Mesendoderm (in vitro differentiated cells): ENCODE data around the gene SOX5.
A peak's percentile ranks its signal among the peaks of the same experiment; 100 is the strongest.

ENCODE experiments used
- DNase-seq: peaks from one replicate; pipeline ENCODE4 v3.0.0; 2013
- H2AK5ac ChIP-seq: 2 replicates; pipeline ENCODE4 v1.6.1; 2013; ENCODE audit warnings: low read length, inconsistent platforms
- H2BK120ac ChIP-seq: 2 replicates; pipeline ENCODE4 v1.6.1; 2013; ENCODE audit warnings: low read depth, mild to moderate bottlenecking, low read length, moderate library complexity, mixed read lengths
- H2BK15ac ChIP-seq: replicated peaks from 2 replicates; pipeline ENCODE4 v1.6.1; 2013; ENCODE audit warnings: low read depth, mild to moderate bottlenecking, moderate library complexity
- H2BK5ac ChIP-seq: 2 replicates; pipeline ENCODE4 v1.6.1; 2013; ENCODE audit warnings: low read length, inconsistent platforms
- H3K18ac ChIP-seq: 2 replicates; pipeline ENCODE4 v1.6.1; 2013; ENCODE audit warnings: mild to moderate bottlenecking, low read length, mixed read lengths
- H3K23ac ChIP-seq: one replicate; pipeline ENCODE4 v1.6.1; 2013; ENCODE audit warnings: low read length
- H3K27ac ChIP-seq: 2 replicates; pipeline ENCODE4 v1.5.1; 2013; ENCODE audit warnings: low read depth, mild to moderate bottlenecking, inconsistent platforms, low read length, moderate library complexity
- H3K27me3 ChIP-seq: 2 replicates; pipeline ENCODE4 v1.6.1; 2013; ENCODE audit warnings: low read length, control low read depth, mild to moderate bottlenecking, inconsistent platforms; ENCODE audit not compliant: insufficient read depth, poor library complexity
- H3K36me3 ChIP-seq: 2 replicates; pipeline ENCODE4 v1.6.1; 2013; ENCODE audit warnings: low read length, inconsistent platforms; ENCODE audit not compliant: control insufficient read depth, insufficient read depth
- H3K4ac ChIP-seq: one replicate; pipeline ENCODE4 v1.6.1; 2013; ENCODE audit warnings: low read depth, mild to moderate bottlenecking, low read length, moderate library complexity
- H3K4me1 ChIP-seq: 2 replicates; pipeline ENCODE4 v1.6.1; 2013; ENCODE audit warnings: low read depth, low read length, inconsistent platforms; ENCODE audit not compliant: control insufficient read depth
- H3K4me2 ChIP-seq: 2 replicates; pipeline ENCODE4 v1.6.1; 2013; ENCODE audit warnings: low read length
- H3K4me3 ChIP-seq: 2 replicates; pipeline ENCODE4 v1.5.1; 2013; ENCODE audit warnings: mild to moderate bottlenecking, low read length
- H3K56ac ChIP-seq: one replicate; pipeline ENCODE4 v1.6.1; 2013; ENCODE audit warnings: low read length
- H3K79me1 ChIP-seq: 2 replicates; pipeline ENCODE4 v1.6.1; 2013; ENCODE audit warnings: low read length, inconsistent platforms
- H3K79me2 ChIP-seq: 2 replicates; pipeline ENCODE4 v1.6.1; 2013; ENCODE audit warnings: mild to moderate bottlenecking, low read length; ENCODE audit not compliant: control insufficient read depth, insufficient read depth
- H3K9ac ChIP-seq: 2 replicates; pipeline ENCODE4 v1.6.1; 2013; ENCODE audit warnings: low read length, inconsistent platforms
- H4K5ac ChIP-seq: one replicate; pipeline ENCODE4 v1.6.1; 2013; ENCODE audit warnings: low read length
- H4K8ac ChIP-seq: one replicate; pipeline ENCODE4 v1.6.1; 2013; ENCODE audit warnings: low read depth, mild to moderate bottlenecking, control low read depth, low read length, moderate library complexity
- WGBS: extraction: QIAGEN DNeasy Blood & Tissue Kit; methylation state at CpG from one replicate; pipeline ENCODE4 v1.1.7; 2013; ENCODE audit warnings: low lambda C conversion rate, missing lambda C conversion rate; ENCODE audit not compliant: insufficient coverage; ENCODE audit errors: extremely low coverage; 5-methylcytosine and 5-hydroxymethylcytosine counted together

The SOX5 gene

DNA sequence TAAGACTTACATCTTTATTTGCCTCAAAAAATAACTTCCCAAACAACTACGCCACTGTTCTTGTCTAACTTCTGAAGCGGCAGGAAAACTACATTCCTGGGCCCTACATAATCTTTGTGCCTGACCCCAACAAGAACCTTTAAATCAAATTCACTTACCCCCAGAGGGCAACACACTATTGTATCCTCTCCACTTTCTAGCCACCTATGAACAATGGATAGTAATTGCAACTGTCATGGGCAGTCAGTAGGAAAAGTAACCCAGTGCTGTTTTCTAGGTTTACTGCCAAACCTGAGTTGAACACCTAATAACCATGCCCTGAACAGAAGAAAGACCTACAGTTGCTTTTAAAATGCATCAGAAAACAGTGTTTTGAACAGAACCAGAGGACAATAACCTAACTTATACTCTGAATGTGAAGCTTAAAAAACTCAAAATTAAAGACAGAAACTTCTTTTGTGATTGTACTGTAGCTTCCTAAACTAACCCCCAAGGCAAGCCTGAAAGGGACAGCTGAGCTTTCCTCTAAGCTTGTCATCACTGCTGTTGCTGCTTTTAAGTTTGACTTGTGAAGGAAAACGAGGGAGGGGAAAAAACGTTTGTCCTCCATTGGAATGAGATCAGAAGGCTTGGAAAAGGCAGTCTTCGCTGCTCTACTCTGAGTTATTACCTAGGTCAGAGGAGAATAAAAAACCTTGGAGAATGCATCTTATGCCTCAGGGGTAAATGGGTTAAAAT lies 195.7 kb downstream of the SOX5 start:
- DNase-seq: peak; percentile 42
- peak overlapping the region; percentile 67 for H2BK15ac ChIP-seq
- H3K4me3 ChIP-seq: no peak overlapping the region
- H3K4ac ChIP-seq: no peak overlapping the region
- H3K56ac ChIP-seq: peak overlapping the region; percentile 36
- no peak overlapping the region for H3K9ac ChIP-seq
- WGBS: no CpG with 5 or more reads among the region's 5 CpGs
- peak overlapping the region; percentile 22 for H3K18ac ChIP-seq
- no peak overlapping the region for H4K5ac ChIP-seq
- H4K8ac ChIP-seq: no peak overlapping the region
- H3K4me1 ChIP-seq: peaks cover 2% of the 10 kb centered on the region
- peak overlapping the region; percentile 51 for H3K23ac ChIP-seq
- no peaks in the 10 kb centered on the region for H3K79me2 ChIP-seq
- no peak overlapping the region for H3K4me2 ChIP-seq
- no peaks in the 10 kb centered on the region for H3K79me1 ChIP-seq
- H2AK5ac ChIP-seq: no peak overlapping the region
- no peaks in the 10 kb centered on the region for H3K36me3 ChIP-seq
- H2BK120ac ChIP-seq: peak overlapping the region; percentile 51
- no peaks in the 10 kb centered on the region for H3K27me3 ChIP-seq
- peak overlapping the region; percentile 23 for H3K27ac ChIP-seq
- H2BK5ac ChIP-seq: peak overlapping the region; percentile 59

DNA sequence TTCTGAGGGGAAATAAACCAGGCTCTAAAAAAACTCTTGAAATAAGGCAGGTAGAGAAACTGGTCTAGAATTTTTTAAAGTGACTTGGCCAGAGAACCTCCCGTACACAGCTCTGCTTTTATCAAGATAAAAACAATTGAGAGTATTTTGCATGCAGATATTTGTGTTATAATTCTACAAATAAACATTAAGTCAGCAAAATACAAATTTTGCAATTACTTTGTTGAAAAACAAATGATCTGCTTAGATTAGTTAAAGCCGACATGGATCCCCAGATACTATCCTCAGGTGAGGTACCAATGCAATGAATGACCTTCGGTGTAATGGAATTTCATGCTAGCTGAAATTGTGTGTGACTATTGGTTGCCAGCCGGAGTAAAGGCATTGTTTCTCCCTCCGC lies 197.2 kb downstream of the SOX5 start:
- Histone ChIP-seq H3K4me3 (no peak overlapping the region), H3K4me2 (no peak overlapping the region), H3K4me1 (peaks cover 2% of the 10 kb centered on the region), H3K27ac (no peak overlapping the region), H4K5ac (no peak overlapping the region), H3K4ac (no peak overlapping the region), H3K9ac (no peak overlapping the region), H3K27me3 (no peaks in the 10 kb centered on the region), H4K8ac (no peak overlapping the region), H3K56ac (no peak overlapping the region), H3K23ac (no peak overlapping the region), H3K18ac (no peak overlapping the region), H2BK120ac (no peak overlapping the region), H2BK5ac (no peak overlapping the region), H3K79me1 (no peaks in the 10 kb centered on the region), H2BK15ac (peak overlapping the region; percentile 57), H2AK5ac (no peak overlapping the region), H3K36me3 (no peaks in the 10 kb centered on the region), H3K79me2 (no peaks in the 10 kb centered on the region)
- no CpG with 5 or more reads among the region's 5 CpGs for WGBS
- no peak for DNase-seq

DNA sequence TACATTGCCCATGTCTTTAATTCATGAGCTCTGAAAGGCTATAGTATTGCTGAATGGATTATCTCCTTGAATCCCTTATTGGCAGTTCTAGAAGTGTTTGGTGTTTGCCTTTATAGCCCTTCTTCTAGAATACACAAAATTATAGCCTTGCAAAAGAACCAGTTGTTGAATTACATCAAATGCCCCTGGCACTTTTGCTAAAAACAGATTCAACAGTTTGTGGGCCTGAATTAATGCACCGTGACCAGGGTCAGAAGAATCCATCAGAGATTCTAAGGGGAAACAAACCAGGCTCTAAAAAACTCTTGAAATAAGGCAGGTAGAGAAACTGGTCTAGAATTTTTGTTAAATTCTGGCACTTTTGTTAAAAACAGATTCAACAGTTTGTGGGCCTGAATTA lies 197.8 kb downstream of the SOX5 start:
- H2BK15ac ChIP-seq: no peak overlapping the region
- no peaks in the 10 kb centered on the region for H3K36me3 ChIP-seq
- H3K4me3 ChIP-seq: no peak overlapping the region
- H4K8ac ChIP-seq: no peak overlapping the region
- no peak overlapping the region for H2BK120ac ChIP-seq
- DNase-seq: no peak
- no peak overlapping the region for H3K27ac ChIP-seq
- H3K4ac ChIP-seq: no peak overlapping the region
- no peaks in the 10 kb centered on the region for H3K79me1 ChIP-seq
- H3K23ac ChIP-seq: no peak overlapping the region
- H3K4me1 ChIP-seq: peaks cover 2% of the 10 kb centered on the region
- H3K27me3 ChIP-seq: no peaks in the 10 kb centered on the region
- H2AK5ac ChIP-seq: no peak overlapping the region
- H2BK5ac ChIP-seq: no peak overlapping the region
- no peak overlapping the region for H3K18ac ChIP-seq
- H3K9ac ChIP-seq: no peak overlapping the region
- no peaks in the 10 kb centered on the region for H3K79me2 ChIP-seq
- no peak overlapping the region for H3K4me2 ChIP-seq
- no peak overlapping the region for H3K56ac ChIP-seq
- WGBS: no CpG with 5 or more reads among the region's 1 CpG
- H4K5ac ChIP-seq: no peak overlapping the region

DNA sequence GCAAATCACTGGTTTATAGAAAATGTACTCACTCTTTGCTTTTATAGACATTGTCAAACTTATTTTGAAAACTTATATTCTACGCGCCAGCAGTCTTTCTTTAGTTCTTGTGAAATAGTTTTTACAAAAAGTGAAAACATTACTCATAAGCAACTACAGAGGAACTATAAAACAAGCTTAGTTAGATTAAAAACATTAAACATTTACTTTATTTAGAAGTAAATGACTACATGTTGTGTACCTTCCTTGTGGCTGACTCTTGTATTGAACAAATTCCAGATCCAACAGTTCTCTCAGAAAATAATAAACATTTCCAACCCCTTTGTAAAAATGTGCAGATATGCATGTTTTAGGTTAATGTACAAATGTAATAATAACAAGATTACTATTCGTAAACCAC lies 198.5 kb downstream of the SOX5 start:
- no peak overlapping the region for H3K23ac ChIP-seq
- no peak overlapping the region for H3K27ac ChIP-seq
- H2BK5ac ChIP-seq: no peak overlapping the region
- no peak overlapping the region for H3K4me3 ChIP-seq
- no peaks in the 10 kb centered on the region for H3K27me3 ChIP-seq
- no peak overlapping the region for H2AK5ac ChIP-seq
- H3K79me1 ChIP-seq: no peaks in the 10 kb centered on the region
- H4K5ac ChIP-seq: no peak overlapping the region
- no CpG with 5 or more reads among the region's 3 CpGs for WGBS
- peaks cover 2% of the 10 kb centered on the region for H3K4me1 ChIP-seq
- no peak overlapping the region for H2BK15ac ChIP-seq
- no peak for DNase-seq
- H3K36me3 ChIP-seq: no peaks in the 10 kb centered on the region
- no peaks in the 10 kb centered on the region for H3K79me2 ChIP-seq
- H4K8ac ChIP-seq: no peak overlapping the region
- H3K18ac ChIP-seq: no peak overlapping the region
- no peak overlapping the region for H3K56ac ChIP-seq
- H3K4ac ChIP-seq: no peak overlapping the region
- H3K9ac ChIP-seq: no peak overlapping the region
- no peak overlapping the region for H3K4me2 ChIP-seq
- no peak overlapping the region for H2BK120ac ChIP-seq

DNA sequence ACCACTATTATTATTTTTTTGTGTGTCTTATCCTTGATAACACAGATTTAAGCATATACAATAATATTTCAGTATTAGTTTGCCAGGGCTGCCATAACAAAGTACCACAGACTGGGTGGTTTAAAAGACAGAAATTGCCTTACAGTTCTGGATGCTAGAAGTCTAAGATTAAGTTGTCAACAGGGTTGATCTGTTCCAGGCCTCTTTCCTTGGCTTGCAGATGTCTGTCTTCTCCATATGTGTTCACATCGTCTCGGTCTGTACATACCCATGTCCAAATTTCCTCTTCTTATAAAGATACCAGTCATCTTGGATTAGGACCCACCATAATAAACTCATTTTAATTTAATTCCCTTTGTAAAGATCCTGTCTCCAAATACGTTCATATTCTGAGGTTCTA lies 204.8 kb downstream of the SOX5 start:
- no CpG with 5 or more reads among the region's 3 CpGs for WGBS
- Histone ChIP-seq H3K27ac (no peak overlapping the region), H3K56ac (no peak overlapping the region), H4K8ac (no peak overlapping the region), H3K79me2 (no peaks in the 10 kb centered on the region), H3K9ac (no peak overlapping the region), H2BK120ac (no peak overlapping the region), H3K4me1 (no peaks in the 10 kb centered on the region), H3K4me3 (no peak overlapping the region), H3K4me2 (no peak overlapping the region), H3K4ac (no peak overlapping the region), H3K36me3 (no peaks in the 10 kb centered on the region), H2BK5ac (no peak overlapping the region), H3K23ac (no peak overlapping the region), H2BK15ac (no peak overlapping the region), H2AK5ac (no peak overlapping the region), H3K18ac (no peak overlapping the region), H3K27me3 (no peaks in the 10 kb centered on the region), H4K5ac (no peak overlapping the region), H3K79me1 (no peaks in the 10 kb centered on the region)
- no peak for DNase-seq

- H3K36me3 ChIP-seq: no peaks in the 10 kb centered on the region
- H3K79me2 ChIP-seq: no peaks in the 10 kb centered on the region
- H4K5ac ChIP-seq: no peak overlapping the region
- H3K4me3 ChIP-seq: no peak overlapping the region
- H3K4me1 ChIP-seq: no peaks in the 10 kb centered on the region
- no peak overlapping the region for H3K9ac ChIP-seq
- no peak overlapping the region for H3K4me2 ChIP-seq
- no peak overlapping the region for H2BK5ac ChIP-seq
- no peak overlapping the region for H3K56ac ChIP-seq
- no peak overlapping the region for H2AK5ac ChIP-seq
- no peak overlapping the region for H4K8ac ChIP-seq
- H3K27me3 ChIP-seq: no peaks in the 10 kb centered on the region
- no peak for DNase-seq
- H2BK120ac ChIP-seq: no peak overlapping the region
- no peak overlapping the region for H3K27ac ChIP-seq
- H3K23ac ChIP-seq: no peak overlapping the region
- H3K79me1 ChIP-seq: no peaks in the 10 kb centered on the region
- no CpG with 5 or more reads among the region's 3 CpGs for WGBS
- H3K4ac ChIP-seq: no peak overlapping the region
- H3K18ac ChIP-seq: no peak overlapping the region
- H2BK15ac ChIP-seq: no peak overlapping the region
Measured at GRCh38 chr12:23742574-23742973, 206.9 kb downstream of the SOX5 start.
